Inflammatory macrophage treated with lipopolysaccharide for 1 hour (primary cell): ENCODE results near the gene TRIOBP.
"Not testable (repeated sequence)": the region's sequence is repeated elsewhere in the genome, so short reads cannot be mapped to it uniquely, and the experiment has no call there.

Experiments
- DNase-seq, 2 donors: peaks; one replicate each; pipeline ENCODE4 v3.0.0-alpha.2; 2020 to 2022

The TRIOBP gene

GRCh38 chr22:37690407-37690806 is 6.4 kb upstream of the TRIOBP start:
- no peak for DNase-seq

- no peak for DNase-seq
Observed at GRCh38 chr22:37690901-37691504, 5.8 kb upstream of the TRIOBP start.

GRCh38 chr22:37692627-37693285 is 4.1 kb upstream of the TRIOBP start:
- DNase-seq, result no peak

GRCh38 chr22:37694131-37694530 is 2.7 kb upstream of the TRIOBP start:
- not testable (repeated sequence) for DNase-seq

- DNase-seq, result not testable (repeated sequence)
Observed at GRCh38 chr22:37696260-37696656, 590 bp upstream of the TRIOBP start.

- DNase-seq, result no peak
Observed at GRCh38 chr22:37697538-37697835, 639 bp downstream of the TRIOBP start.

- peak; percentile 78 to 88 for DNase-seq
Observed at GRCh38 chr22:37701141-37701786, 4.4 kb downstream of the TRIOBP start.

- no peak for DNase-seq
Observed at GRCh38 chr22:37703906-37704305, 7.1 kb downstream of the TRIOBP start.

- no peak for DNase-seq
Observed at GRCh38 chr22:37704645-37705044, 7.8 kb downstream of the TRIOBP start.

GRCh38 chr22:37705205-37705604 is 8.4 kb downstream of the TRIOBP start:
- no peak for DNase-seq

GRCh38 chr22:37708580-37709444 is 12.0 kb downstream of the TRIOBP start:
- peak; percentile 22 to 48 for DNase-seq

GRCh38 chr22:37709445-37709765 is 12.6 kb downstream of the TRIOBP start:
- DNase-seq, result no peak

- DNase-seq, result no peak
Observed at GRCh38 chr22:37710675-37711074, 13.8 kb downstream of the TRIOBP start.

GRCh38 chr22:37711490-37711889 is 14.6 kb downstream of the TRIOBP start:
- no peak for DNase-seq

GRCh38 chr22:37713761-37714160 is 16.9 kb downstream of the TRIOBP start:
- no peak for DNase-seq

- no peak for DNase-seq
Observed at GRCh38 chr22:37714634-37715033, 17.8 kb downstream of the TRIOBP start.

- DNase-seq, result no peak
Observed at GRCh38 chr22:37715760-37716159, 18.9 kb downstream of the TRIOBP start.

GRCh38 chr22:37716708-37717107 is 19.9 kb downstream of the TRIOBP start:
- DNase-seq, result no peak

- DNase-seq, result not testable (repeated sequence)
Observed at GRCh38 chr22:37717235-37717634, 20.4 kb downstream of the TRIOBP start.

GRCh38 chr22:37717746-37718305 is 21.0 kb downstream of the TRIOBP start:
- not testable (repeated sequence) for DNase-seq

- DNase-seq, result no peak
Observed at GRCh38 chr22:37725551-37726240, 28.8 kb downstream of the TRIOBP start.

- DNase-seq, result peak; percentile 48 to 60
Observed at GRCh38 chr22:37726241-37726887, 29.5 kb downstream of the TRIOBP start.
